Right atrium auricular region (tissue), 2 donors: Measurements from ENCODE around the gene FAM110C. TPM values are rescaled to one million over a fixed set of nuclear protein-coding genes. Genes with fewer than 3 reads are reported as not detected.

Experiments
- DNase-seq: peaks from one replicate; pipeline ENCODE4 v3.0.0-alpha.2; 2019; ENCODE audit warnings: low spot score
- H3K27ac ChIP-seq, 2 donors: fragments of 200-600 bp; sonication (generic); 1 replicate in 1 of 2; 2 replicates in 1 of 2; pipeline ENCODE4 v1.5.1; 2016 to 2019
- H3K27me3 ChIP-seq, 2 donors: fragments of 200-600 bp; sonication (generic); one replicate each; pipeline versions ENCODE4 v1.5.1 to v1.6.0; 2017 to 2019
- H3K36me3 ChIP-seq: fragments of 200-600 bp; sonication (generic); one replicate; pipeline ENCODE4 v1.5.1; 2016
- H3K4me1 ChIP-seq, 2 donors: fragments of 200-600 bp; sonication (generic); one replicate each; pipeline versions ENCODE4 v1.5.1 to v1.6.0; 2017 to 2019
- H3K4me3 ChIP-seq, 2 donors: fragments of 200-600 bp; sonication (generic); 1 replicate in 1 of 2; 2 replicates in 1 of 2; pipeline ENCODE4 v1.5.1; 2017 to 2019; ENCODE audit warnings: mild to moderate bottlenecking in 1 of 2, moderate library complexity in 1 of 2
- H3K9me3 ChIP-seq, 2 donors: fragments of 200-600 bp; sonication (generic); one replicate each; pipeline ENCODE4 v1.5.1; 2019
- total RNA-seq, 2 donors: library from RNA; depleted of rRNA; stranded (reverse); fragments of >200 nt; gene quantifications; one replicate each; pipeline ENCODE4 v1.1.0, GENCODE V29; 2016
- TF ChIP-seq, protein P1 (sequence below), 2 donors: fragments of 200-600 bp; sonication (generic); IDR thresholded peaks; one replicate each; pipeline ENCODE4 v1.5.1; 2019; ENCODE audit warnings: antibody characterized with exemption in 2 of 2

The FAM110C gene
- total RNA-seq, 2 donors from 2014 or later, result 8.3 to 12.4 TPM

DNA sequence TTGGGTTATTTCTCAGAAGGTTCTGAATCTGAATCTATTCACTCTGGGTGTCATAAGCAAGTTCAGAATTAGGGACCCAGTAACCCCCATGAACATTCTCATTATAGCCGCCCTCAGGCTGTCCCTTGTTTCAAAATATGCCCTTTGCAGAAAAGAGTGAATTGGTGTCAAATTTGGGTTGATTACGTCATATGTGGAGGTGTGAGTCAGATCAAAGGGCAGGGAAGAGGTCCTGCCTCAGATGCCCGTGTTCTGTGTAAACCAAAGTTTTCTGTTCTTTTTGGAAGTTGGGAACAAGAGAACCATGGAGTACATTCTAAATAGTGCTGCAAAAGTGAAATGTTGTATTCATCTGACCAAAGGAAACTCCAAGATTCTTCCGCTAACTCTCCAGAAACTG, 5.8 kb downstream of the FAM110C start:
- no peak overlapping the region for H3K27ac ChIP-seq
- H3K9me3 ChIP-seq, result no peaks in the 10 kb centered on the region
- H3K4me1 ChIP-seq, result peaks cover 0 to 6% of the 10 kb centered on the region in 2 donors
- TF ChIP-seq, protein P1, sequence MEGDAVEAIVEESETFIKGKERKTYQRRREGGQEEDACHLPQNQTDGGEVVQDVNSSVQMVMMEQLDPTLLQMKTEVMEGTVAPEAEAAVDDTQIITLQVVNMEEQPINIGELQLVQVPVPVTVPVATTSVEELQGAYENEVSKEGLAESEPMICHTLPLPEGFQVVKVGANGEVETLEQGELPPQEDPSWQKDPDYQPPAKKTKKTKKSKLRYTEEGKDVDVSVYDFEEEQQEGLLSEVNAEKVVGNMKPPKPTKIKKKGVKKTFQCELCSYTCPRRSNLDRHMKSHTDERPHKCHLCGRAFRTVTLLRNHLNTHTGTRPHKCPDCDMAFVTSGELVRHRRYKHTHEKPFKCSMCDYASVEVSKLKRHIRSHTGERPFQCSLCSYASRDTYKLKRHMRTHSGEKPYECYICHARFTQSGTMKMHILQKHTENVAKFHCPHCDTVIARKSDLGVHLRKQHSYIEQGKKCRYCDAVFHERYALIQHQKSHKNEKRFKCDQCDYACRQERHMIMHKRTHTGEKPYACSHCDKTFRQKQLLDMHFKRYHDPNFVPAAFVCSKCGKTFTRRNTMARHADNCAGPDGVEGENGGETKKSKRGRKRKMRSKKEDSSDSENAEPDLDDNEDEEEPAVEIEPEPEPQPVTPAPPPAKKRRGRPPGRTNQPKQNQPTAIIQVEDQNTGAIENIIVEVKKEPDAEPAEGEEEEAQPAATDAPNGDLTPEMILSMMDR (IDR thresholded peaks at IDR 0.05), result no peak
- H3K4me3 ChIP-seq, result no peak overlapping the region
- H3K36me3 ChIP-seq, result no peaks in the 10 kb centered on the region
- peaks cover 0 to 3% of the 10 kb centered on the region in 2 donors for H3K27me3 ChIP-seq
- no peak for DNase-seq

DNA sequence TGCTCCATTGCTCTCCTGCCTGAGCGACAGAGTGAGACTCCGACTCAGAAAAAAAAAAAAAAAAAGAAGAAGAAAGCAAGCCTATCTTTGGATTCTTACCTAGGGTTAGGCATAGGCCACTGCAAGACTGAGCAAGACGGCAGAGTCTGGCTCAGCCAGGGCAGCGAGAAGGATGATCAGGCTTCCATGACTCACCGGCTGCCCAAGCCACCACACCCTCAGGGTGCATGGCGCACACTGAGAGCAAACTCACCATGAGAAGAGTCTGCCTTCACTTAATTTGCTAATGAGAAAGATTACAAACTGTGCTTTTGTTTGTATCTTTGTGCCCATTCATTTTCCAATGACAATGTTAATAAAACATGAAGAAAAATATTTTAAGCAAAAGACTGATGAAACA, 8.2 kb downstream of the FAM110C start:
- TF ChIP-seq, protein P1 (IDR thresholded peaks at IDR 0.05), result no peak
- Histone ChIP-seq H3K36me3 (no peaks in the 10 kb centered on the region), H3K4me1 (no peaks in the 10 kb centered on the region), H3K27me3 (no peaks in the 10 kb centered on the region), H3K4me3 (no peak overlapping the region), H3K9me3 (no peaks in the 10 kb centered on the region), H3K27ac (no peak overlapping the region)
- DNase-seq, result no peak

DNA sequence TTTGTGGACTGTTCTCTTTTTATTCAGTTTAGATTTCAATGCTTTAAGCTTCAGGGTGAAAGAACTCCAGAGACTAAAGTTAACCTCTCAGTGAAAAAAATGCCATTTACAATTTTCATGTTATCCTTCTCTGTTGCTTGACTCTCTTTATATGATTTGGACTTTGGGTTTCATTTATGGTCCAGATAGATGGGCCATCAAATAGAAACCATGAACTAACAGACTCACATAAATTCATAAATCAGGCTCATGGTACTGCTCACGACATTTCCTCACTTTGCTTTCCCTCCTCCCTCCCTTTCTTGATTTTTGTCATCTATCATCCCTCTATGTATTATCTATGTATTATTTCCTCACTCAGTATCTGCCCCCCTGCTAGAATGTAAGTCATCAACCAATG, 10.0 kb downstream of the FAM110C start:
- TF ChIP-seq, protein P1 (IDR thresholded peaks at IDR 0.05), result no peak
- H3K27ac ChIP-seq, result no peak overlapping the region
- H3K4me3 ChIP-seq, result no peak overlapping the region
- H3K36me3 ChIP-seq, result no peaks in the 10 kb centered on the region
- DNase-seq, result no peak
- H3K9me3 ChIP-seq, result no peaks in the 10 kb centered on the region
- H3K4me1 ChIP-seq, result no peaks in the 10 kb centered on the region
- H3K27me3 ChIP-seq, result no peaks in the 10 kb centered on the region

DNA sequence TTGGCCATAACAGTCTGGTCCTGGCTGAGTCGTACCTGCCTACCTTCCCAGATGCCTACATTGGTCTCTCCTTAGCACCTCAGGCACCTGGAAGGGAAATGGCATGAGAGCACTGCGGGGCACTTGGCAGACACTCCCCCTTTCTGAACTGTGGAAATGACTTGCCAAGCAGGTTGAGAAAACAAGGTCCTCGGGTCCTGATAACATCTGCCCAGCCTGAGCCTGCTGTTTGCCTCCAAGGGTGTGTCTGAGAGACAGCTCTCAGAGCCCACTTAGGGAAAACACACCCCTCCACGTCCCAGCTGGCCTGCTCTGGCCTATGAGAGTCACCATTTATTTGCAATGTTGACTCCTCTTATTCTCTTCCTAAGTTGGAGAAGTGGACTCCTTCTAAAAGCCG, 10.5 kb downstream of the FAM110C start:
- no peak for DNase-seq
- H3K9me3 ChIP-seq, result no peaks in the 10 kb centered on the region
- H3K27ac ChIP-seq, result no peak overlapping the region
- H3K4me1 ChIP-seq, result no peaks in the 10 kb centered on the region
- no peaks in the 10 kb centered on the region for H3K36me3 ChIP-seq
- no peak overlapping the region for H3K4me3 ChIP-seq
- no peaks in the 10 kb centered on the region for H3K27me3 ChIP-seq
- TF ChIP-seq, protein P1 (IDR thresholded peaks at IDR 0.05), result no peak

DNA sequence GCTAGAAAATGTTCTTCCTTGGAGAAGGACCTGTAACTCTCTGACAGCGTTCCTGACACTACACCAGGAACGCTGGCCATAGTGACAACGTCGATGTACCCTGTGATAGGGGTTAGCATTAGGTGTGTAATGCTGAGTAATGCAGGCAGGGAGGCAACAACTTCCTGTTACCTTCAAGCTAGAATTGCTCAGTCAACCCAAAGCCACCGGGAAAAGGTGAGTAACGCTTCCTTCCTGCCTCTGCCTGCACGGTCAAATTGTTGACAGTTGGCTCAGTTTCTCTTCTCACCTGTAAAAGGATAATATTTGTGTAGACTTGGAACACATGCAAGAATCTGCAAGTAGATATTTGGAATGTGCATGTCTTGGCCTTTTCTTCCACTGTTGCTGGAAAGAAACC, 12.7 kb downstream of the FAM110C start:
- Histone ChIP-seq H3K27me3 (no peaks in the 10 kb centered on the region), H3K4me3 (no peak overlapping the region), H3K27ac (no peak overlapping the region), H3K36me3 (no peaks in the 10 kb centered on the region), H3K4me1 (no peaks in the 10 kb centered on the region), H3K9me3 (no peaks in the 10 kb centered on the region)
- no peak for DNase-seq
- TF ChIP-seq, protein P1 (IDR thresholded peaks at IDR 0.05), result no peak

DNA sequence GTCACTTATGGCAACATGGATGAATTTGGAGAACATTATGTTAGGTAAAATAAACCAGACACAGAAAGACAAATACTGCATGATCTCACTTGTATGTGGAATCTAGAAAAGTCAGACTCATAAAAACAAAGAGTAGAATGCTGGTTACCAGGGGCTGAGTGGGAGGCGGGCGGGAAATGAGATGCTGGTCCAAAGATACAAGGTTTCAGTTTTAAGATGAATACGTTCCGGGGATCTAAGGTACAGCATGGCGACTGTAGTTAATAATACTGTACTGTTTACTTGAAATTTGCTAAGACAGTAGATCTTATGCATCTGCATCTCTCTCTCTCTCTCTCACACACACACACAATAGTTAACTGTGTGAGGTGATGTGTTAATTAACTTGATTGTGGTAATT, 14.2 kb downstream of the FAM110C start:
- Histone ChIP-seq H3K4me3 (no peak overlapping the region), H3K36me3 (no peaks in the 10 kb centered on the region), H3K4me1 (no peaks in the 10 kb centered on the region), H3K27ac (no peak overlapping the region), H3K27me3 (no peaks in the 10 kb centered on the region), H3K9me3 (no peaks in the 10 kb centered on the region)
- TF ChIP-seq, protein P1 (IDR thresholded peaks at IDR 0.05), result no peak
- no peak for DNase-seq
